Breast epithelium (tissue), 4 donors: ENCODE results near the gene KMT2A. TPM values are rescaled to one million over a fixed set of nuclear protein-coding genes. Genes with fewer than 3 reads are reported as not detected.

ENCODE experiments used
- DNase-seq, 2 donors: peaks; one replicate each; pipeline ENCODE4 v3.0.0-alpha.2; 2019; ENCODE audit warnings: low spot score in 2 of 2
- H3K27ac ChIP-seq, 2 donors: fragments of 200-600 bp; sonication (generic) in 1 of 2; one replicate each; pipeline ENCODE4 v1.5.1; 2016 to 2019; ENCODE audit warnings: mild to moderate bottlenecking in 1 of 2
- H3K27me3 ChIP-seq, 2 donors: fragments of 200-600 bp; sonication (generic) in 1 of 2; one replicate each; pipeline versions ENCODE4 v1.5.1 to v1.6.0; 2017 to 2019; ENCODE audit warnings: control low read depth in 1 of 2, mild to moderate bottlenecking in 1 of 2
- H3K36me3 ChIP-seq: fragments of 200-600 bp; one replicate; pipeline ENCODE4 v1.5.1; 2019
- H3K4me1 ChIP-seq, 2 donors: fragments of 200-600 bp; sonication (generic); one replicate each; pipeline ENCODE4 v1.5.1; 2016 to 2019; ENCODE audit warnings: control low read depth in 1 of 2
- H3K4me3 ChIP-seq, 3 donors: fragments of 200-600 bp; sonication (generic); 1 replicate in 2 of 3; 2 replicates in 1 of 3; pipeline ENCODE4 v1.5.1; 2016 to 2019; ENCODE audit warnings: mild to moderate bottlenecking in 3 of 3, moderate library complexity in 2 of 3
- H3K9me3 ChIP-seq, 2 donors: fragments of 200-600 bp; sonication (generic) in 1 of 2; one replicate each; pipeline ENCODE4 v1.5.1; 2016 to 2019; ENCODE audit warnings: control low read depth in 1 of 2
- CTCF ChIP-seq, 3 donors: fragments of 450-650 bp; IDR thresholded peaks; one replicate each; pipeline ENCODE4 v1.5.1; 2016 to 2017; ENCODE audit warnings: antibody characterized with exemption in 3 of 3, mild to moderate bottlenecking in 3 of 3, moderate library complexity in 3 of 3
- POLR2A ChIP-seq: fragments of 450-650 bp; IDR thresholded peaks from one replicate; pipeline ENCODE4 v1.6.1; 2016; ENCODE audit warnings: antibody characterized with exemption, mild to moderate bottlenecking, moderate library complexity
- POLR2AphosphoS5 ChIP-seq, 3 donors: sonication (generic); formaldehyde crosslinking; IDR thresholded peaks; one replicate each; pipeline ENCODE4 v1.6.1; 2017; ENCODE audit warnings: antibody characterized with exemption in 3 of 3
- intact Hi-C: fragments of 100-400 bp; cut with DNase I; formaldehyde crosslinking; loops from one replicate; pipeline ENCODE4 v1.15.1; 2023; ENCODE audit warnings: low total_unique reads
- total RNA-seq, 3 donors: library from RNA; depleted of rRNA; stranded (reverse); fragments of >200 nt; gene quantifications; one replicate each; pipeline ENCODE4 v1.1.0, GENCODE V29; 2016

The KMT2A gene
- total RNA-seq, 3 donors from 2014 or later = 67.4 to 100.0 (median 79.6) TPM

- Histone ChIP-seq H3K4me1 (peaks cover 0 to 13% of the 10 kb centered on the region in 2 donors), H3K4me3 (no peak overlapping the region), H3K27ac (no peak overlapping the region), H3K27me3 (peaks cover 0 to 2% of the 10 kb centered on the region in 2 donors), H3K9me3 (no peaks in the 10 kb centered on the region), H3K36me3 (no peaks in the 10 kb centered on the region)
- no peak for DNase-seq
- intact Hi-C loops = loop anchor here (5.0 kb wide), 1 partner anchor 773 kb away; no protein-coding TSS in a partner anchor
- no peak for TF ChIP-seq POLR2A
- no peak for TF ChIP-seq POLR2AphosphoS5 (IDR thresholded peaks at IDR 0.05)
- TF ChIP-seq CTCF (IDR thresholded peaks at IDR 0.05) = no peak
Measured at GRCh38 chr11:118439646-118440045, 3.4 kb downstream of the KMT2A start.

- H3K4me1 ChIP-seq = peaks cover 0 to 13% of the 10 kb centered on the region in 2 donors
- H3K27ac ChIP-seq = peak overlapping the region; percentile 6 to 8
- DNase-seq = no peak
- H3K36me3 ChIP-seq = no peaks in the 10 kb centered on the region
- no peaks in the 10 kb centered on the region for H3K9me3 ChIP-seq
- intact Hi-C loops = loop anchor here (5.0 kb wide), 1 partner anchor 770 kb away; no protein-coding TSS in a partner anchor
- TF ChIP-seq CTCF (IDR thresholded peaks at IDR 0.05) = no peak
- TF ChIP-seq POLR2A = no peak
- no peak for TF ChIP-seq POLR2AphosphoS5 (IDR thresholded peaks at IDR 0.05)
- no peaks in the 10 kb centered on the region for H3K27me3 ChIP-seq
- no peak overlapping the region for H3K4me3 ChIP-seq
Measured at GRCh38 chr11:118441770-118442275, 5.5 kb downstream of the KMT2A start.

DNA sequence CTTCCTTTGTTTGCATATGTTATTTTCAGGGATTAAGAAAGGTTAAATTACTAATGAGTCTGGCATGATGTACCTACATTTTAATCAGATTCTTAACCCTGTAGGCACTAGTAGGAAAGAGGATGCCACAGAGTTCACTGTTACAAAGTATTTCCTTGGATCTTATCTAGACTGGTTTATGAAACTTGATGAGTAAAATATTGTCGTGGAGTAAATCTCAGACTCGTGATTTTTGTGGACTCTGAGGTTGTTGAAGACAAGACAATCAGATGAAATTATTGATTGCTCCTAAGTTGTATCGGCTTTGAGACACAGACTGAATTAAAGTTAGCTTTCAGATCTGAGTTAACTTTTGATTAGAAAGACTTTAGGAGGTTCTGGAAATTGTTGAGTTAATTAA lies 6.0 kb downstream of the KMT2A start:
- intact Hi-C loops = loop anchor here (5.0 kb wide), 1 partner anchor 770 kb away; no protein-coding TSS in a partner anchor
- no peak overlapping the region for H3K4me3 ChIP-seq
- DNase-seq = no peak
- peaks cover 0 to 13% of the 10 kb centered on the region in 2 donors for H3K4me1 ChIP-seq
- peak overlapping the region; percentile 6 to 8 for H3K27ac ChIP-seq
- H3K27me3 ChIP-seq = no peaks in the 10 kb centered on the region
- no peaks in the 10 kb centered on the region for H3K36me3 ChIP-seq
- H3K9me3 ChIP-seq = no peaks in the 10 kb centered on the region
- TF ChIP-seq CTCF (IDR thresholded peaks at IDR 0.05) (no peak), POLR2AphosphoS5 (IDR thresholded peaks at IDR 0.05) (no peak), POLR2A (no peak)

- no peak for DNase-seq
- Histone ChIP-seq H3K4me3 (no peak overlapping the region), H3K27ac (peak overlapping the region; percentile 6 to 19), H3K36me3 (no peaks in the 10 kb centered on the region), H3K4me1 (peaks cover 0 to 13% of the 10 kb centered on the region in 2 donors), H3K9me3 (no peaks in the 10 kb centered on the region), H3K27me3 (no peaks in the 10 kb centered on the region)
- TF ChIP-seq CTCF (IDR thresholded peaks at IDR 0.05) (no peak), POLR2A (no peak), POLR2AphosphoS5 (IDR thresholded peaks at IDR 0.05) (no peak)
- intact Hi-C loops = loop anchor here (5.0 kb wide), 1 partner anchor 769 kb away; no protein-coding TSS in a partner anchor
Measured at GRCh38 chr11:118442908-118443589, 6.8 kb downstream of the KMT2A start.

- intact Hi-C loops = loop anchor here (5.0 kb wide), 1 partner anchor 769 kb away; no protein-coding TSS in a partner anchor
- H3K27me3 ChIP-seq = no peaks in the 10 kb centered on the region
- peaks cover 0 to 13% of the 10 kb centered on the region in 2 donors for H3K4me1 ChIP-seq
- no peak for DNase-seq
- no peaks in the 10 kb centered on the region for H3K9me3 ChIP-seq
- peak overlapping the region in 1 of 2 donors; percentile 6 for H3K27ac ChIP-seq
- no peak overlapping the region for H3K4me3 ChIP-seq
- TF ChIP-seq POLR2A (no peak), POLR2AphosphoS5 (IDR thresholded peaks at IDR 0.05) (no peak), CTCF (IDR thresholded peaks at IDR 0.05) (no peak)
- H3K36me3 ChIP-seq = no peaks in the 10 kb centered on the region
Measured at GRCh38 chr11:118443590-118444218, 7.4 kb downstream of the KMT2A start.
